H1 (cell line): ENCODE data around the gene KRTAP12-4. TPM values are rescaled to one million over a fixed set of nuclear protein-coding genes. Genes with fewer than 3 reads are reported as not detected.

Source experiments
- CTCF ChIA-PET: fragments of 300-600 bp; sonication (Branson Sonifier 250); formaldehyde crosslinking; loops from one replicate; lab custom pipeline; 2021; ENCODE audit not compliant: partially characterized antibody; lab: Charles Lee
- POLR2A ChIA-PET: fragments of 300-600 bp; sonication (Branson Sonifier 250); formaldehyde crosslinking; loops from one replicate; lab custom pipeline; 2021; ENCODE audit warnings: inconsistent platforms; ENCODE audit not compliant: partially characterized antibody; lab: Charles Lee
- DNase-seq, 2 experiments: peaks; one replicate each; pipeline versions ENCODE4 v3.0.0 to v3.0.0-alpha.2; 2010 to 2022; ENCODE audit warnings: low spot score in 2 of 2, low read depth in 1 of 2, mixed read lengths in 1 of 2
- FAIRE-seq: peaks from 2 replicates; lab custom pipeline; 2011; peaks lifted over from hg19 to GRCh38; lab: Jason Lieb, UNC
- H2AFZ ChIP-seq: 2 replicates; pipeline ENCODE4 v1.8.1; 2012; ENCODE audit warnings: low read length, inconsistent platforms
- H2AK5ac ChIP-seq: 2 replicates; pipeline ENCODE4 v1.6.1; 2013; ENCODE audit warnings: low read depth, low read length
- H2BK120ac ChIP-seq: replicated peaks from 2 replicates; pipeline ENCODE3; 2013; ENCODE audit warnings: low read depth, low read length, inconsistent platforms
- H2BK12ac ChIP-seq: 2 replicates; pipeline ENCODE4 v1.6.1; 2013; ENCODE audit warnings: low read depth, low read length
- H2BK15ac ChIP-seq: 2 replicates; pipeline ENCODE4 v1.6.1; 2013; ENCODE audit warnings: low read length
- H2BK20ac ChIP-seq: 2 replicates; pipeline ENCODE4 v1.6.1; 2013; ENCODE audit warnings: low read length
- H2BK5ac ChIP-seq: 2 replicates; pipeline ENCODE4 v1.6.1; 2013; ENCODE audit warnings: low read depth, low read length
- H3K14ac ChIP-seq: 2 replicates; pipeline ENCODE4 v1.6.1; 2013; ENCODE audit warnings: inconsistent platforms; ENCODE audit not compliant: insufficient read length
- H3K18ac ChIP-seq: 2 replicates; pipeline ENCODE4 v1.6.1; 2013; ENCODE audit warnings: low read length; ENCODE audit errors: extremely low read depth
- H3K23ac ChIP-seq: 2 replicates; pipeline ENCODE4 v1.6.1; 2013; ENCODE audit warnings: inconsistent platforms; ENCODE audit not compliant: insufficient read length
- H3K23me2 ChIP-seq: 2 replicates; pipeline ENCODE4 v1.6.1; 2013; ENCODE audit warnings: low read depth, low read length
- H3K27ac ChIP-seq: 2 replicates; pipeline ENCODE4 v1.6.1; 2011; ENCODE audit warnings: low read depth, low read length, inconsistent platforms
- H3K27me3 ChIP-seq, 4 experiments: replicated peaks in 1 of 4; 1 replicate in 1 of 4; 2 replicates in 3 of 4; pipeline versions ENCODE4 v1.6.1 to v1.8.1; 2011 to 2013; ENCODE audit warnings: low read length in 3 of 4, mild to moderate bottlenecking in 3 of 4, inconsistent platforms in 2 of 4, mixed read lengths in 2 of 4, moderate library complexity in 1 of 4; ENCODE audit not compliant: control insufficient read depth in 3 of 4, insufficient read depth in 3 of 4; ENCODE audit errors: extremely low read depth in 1 of 4
- H3K36me3 ChIP-seq, 4 experiments: 2 replicates each; pipeline versions ENCODE4 v1.6.1 to v1.8.1; 2011 to 2013; ENCODE audit warnings: mild to moderate bottlenecking in 4 of 4, low read length in 3 of 4, moderate library complexity in 2 of 4, control low read depth in 1 of 4, inconsistent platforms in 1 of 4; ENCODE audit not compliant: insufficient read depth in 4 of 4, control insufficient read depth in 2 of 4
- H3K4ac ChIP-seq: replicated peaks from 2 replicates; pipeline ENCODE3; 2013; ENCODE audit warnings: low read length, low read depth, mixed read lengths, inconsistent platforms; ENCODE audit not compliant: insufficient read length
- H3K4me1 ChIP-seq, 4 experiments: replicated peaks in 1 of 4; 1 replicate in 1 of 4; 2 replicates in 3 of 4; pipeline versions ENCODE4 v1.6.1 to v1.8.1; 2011 to 2013; ENCODE audit warnings: low read length in 3 of 4, inconsistent platforms in 2 of 4, mixed read lengths in 1 of 4; ENCODE audit not compliant: insufficient read depth in 4 of 4, control insufficient read depth in 3 of 4
- H3K4me2 ChIP-seq, 2 experiments: 2 replicates each; pipeline versions ENCODE4 v1.6.1 to v1.8.1; 2011 to 2013; ENCODE audit warnings: low read depth in 2 of 2, low read length in 2 of 2, control low read depth in 1 of 2, inconsistent platforms in 1 of 2, mild to moderate bottlenecking in 1 of 2; ENCODE audit not compliant: insufficient read depth in 1 of 2
- H3K4me3 ChIP-seq, 4 experiments: fragments of 200-600, 300-600 bp in 1 of 4; sonication (generic), shearing (Covaris generic), sonication (Bioruptor Twin) in 1 of 4; 2 replicates each; pipeline versions ENCODE4 v1.5.1 to v1.8.1; 2011 to 2016; ENCODE audit warnings: low read length in 4 of 4, low read depth in 3 of 4, control low read depth in 2 of 4, inconsistent platforms in 2 of 4, mild to moderate bottlenecking in 2 of 4, mixed read lengths in 1 of 4, moderate library complexity in 1 of 4; ENCODE audit not compliant: insufficient read depth in 2 of 4; ENCODE audit errors: extremely low read depth in 1 of 4
- H3K56ac ChIP-seq: replicated peaks from 2 replicates; pipeline ENCODE3; 2013; ENCODE audit warnings: low read depth, mild to moderate bottlenecking, mixed read lengths, low read length, inconsistent platforms; ENCODE audit not compliant: insufficient read length
- H3K79me1 ChIP-seq: 2 replicates; pipeline ENCODE4 v1.6.1; 2013; ENCODE audit warnings: low read depth, low read length, control low read depth
- H3K79me2 ChIP-seq, 2 experiments: 2 replicates each; pipeline versions ENCODE4 v1.6.1 to v1.8.1; 2012 to 2013; ENCODE audit warnings: low read length in 2 of 2, mild to moderate bottlenecking in 2 of 2, inconsistent platforms in 1 of 2; ENCODE audit not compliant: insufficient read depth in 2 of 2, control insufficient read depth in 1 of 2
- H3K9ac ChIP-seq, 4 experiments: replicated peaks in 1 of 4; 1 replicate in 1 of 4; 2 replicates in 3 of 4; pipeline versions ENCODE4 v1.6.1 to v1.8.1; 2011 to 2013; ENCODE audit warnings: low read depth in 3 of 4, low read length in 3 of 4, control low read depth in 2 of 4, mild to moderate bottlenecking in 2 of 4, moderate library complexity in 2 of 4, inconsistent platforms in 1 of 4; ENCODE audit errors: extremely low read depth in 1 of 4
- H3K9me3 ChIP-seq, 2 experiments: 2 replicates each; pipeline versions ENCODE4 v1.6.1 to v1.8.1; 2012 to 2013; ENCODE audit warnings: mild to moderate bottlenecking in 2 of 2, moderate library complexity in 2 of 2, control low read depth in 1 of 2, inconsistent platforms in 1 of 2, low read depth in 1 of 2, low read length in 1 of 2, mixed read lengths in 1 of 2; ENCODE audit not compliant: insufficient read depth in 2 of 2
- H4K20me1 ChIP-seq, 2 experiments: replicated peaks in 1 of 2; 2 replicates each; pipeline versions ENCODE3 to v1.8.1; 2011 to 2013; ENCODE audit warnings: inconsistent platforms in 2 of 2, low read length in 2 of 2, mild to moderate bottlenecking in 1 of 2; ENCODE audit not compliant: insufficient read depth in 2 of 2, control insufficient read depth in 1 of 2
- H4K5ac ChIP-seq: 2 replicates; pipeline ENCODE4 v1.6.1; 2013; ENCODE audit warnings: low read length, low read depth, mixed read lengths, inconsistent platforms; ENCODE audit not compliant: insufficient read length
- H4K8ac ChIP-seq: 2 replicates; pipeline ENCODE4 v1.8.0; 2013; ENCODE audit warnings: mild to moderate bottlenecking, moderate library complexity, low read length, inconsistent platforms; ENCODE audit not compliant: insufficient read depth; ENCODE audit errors: extremely low read depth
- H4K91ac ChIP-seq: replicated peaks from 2 replicates; pipeline ENCODE3; 2013; ENCODE audit warnings: low read length, mixed read lengths, inconsistent platforms; ENCODE audit not compliant: insufficient read length
- ASH2L ChIP-seq: fragments of 200-600, 300-600 bp; sonication (generic); IDR thresholded peaks from one replicate; pipeline ENCODE4 v1.7.1; 2017; ENCODE audit warnings: low read length
- BCL11A ChIP-seq, 2 experiments: IDR thresholded peaks; one replicate each; pipeline ENCODE4 v1.6.1; 2011; ENCODE audit warnings: low read depth in 2 of 2, low read length in 2 of 2, mild to moderate bottlenecking in 2 of 2
- GABPA ChIP-seq: IDR thresholded peaks from 2 replicates; pipeline ENCODE4 v1.6.1; 2011; ENCODE audit warnings: mild to moderate bottlenecking, low read length, moderate library complexity, borderline replicate concordance; ENCODE audit not compliant: insufficient read depth
- KDM4A ChIP-seq: IDR thresholded peaks from one replicate; pipeline ENCODE4 v1.7.1; 2012; ENCODE audit warnings: low read depth, mild to moderate bottlenecking, moderate library complexity, low read length, inconsistent platforms; ENCODE audit not compliant: severe bottlenecking
- MAFK ChIP-seq: IDR thresholded peaks from 2 replicates; pipeline ENCODE4 v1.6.1; 2012; ENCODE audit warnings: low read depth, mild to moderate bottlenecking, improper control_type of control experiment, low read length
- POLR2AphosphoS5 ChIP-seq: IDR thresholded peaks from 2 replicates; pipeline ENCODE4 v1.6.1; 2011; ENCODE audit warnings: low read depth, low read length
- POU5F1 ChIP-seq: IDR thresholded peaks from 2 replicates; pipeline ENCODE4 v1.6.1; 2011; ENCODE audit warnings: low read depth, mild to moderate bottlenecking, low read length, moderate library complexity
- RAD21 ChIP-seq, 2 experiments: IDR thresholded peaks in 1 of 2; conservative IDR thresholded peaks in 1 of 2; 2 replicates each; pipeline ENCODE4 v1.6.1; 2011; ENCODE audit warnings: low read depth in 2 of 2, low read length in 2 of 2, improper control_type of control experiment in 1 of 2, inconsistent platforms in 1 of 2, mild to moderate bottlenecking in 1 of 2, moderate library complexity in 1 of 2
- RBBP5 ChIP-seq: IDR thresholded peaks from 2 replicates; pipeline ENCODE4 v1.7.1; 2012; ENCODE audit warnings: low read depth, mild to moderate bottlenecking, inconsistent platforms, low read length, moderate library complexity, borderline replicate concordance
- SAP30 ChIP-seq: fragments of 300-600 bp; sonication (generic); IDR thresholded peaks from 2 replicates; pipeline ENCODE4 v1.7.1; 2012; ENCODE audit warnings: low read length, moderate library complexity, mild to moderate bottlenecking, inconsistent platforms; ENCODE audit not compliant: insufficient read depth, insufficient replicate concordance
- SIN3A ChIP-seq, 2 experiments: IDR thresholded peaks in 1 of 2; conservative IDR thresholded peaks in 1 of 2; 2 replicates each; pipeline ENCODE4 v1.6.1; 2011 to 2012; ENCODE audit warnings: low read length in 2 of 2, improper control_type of control experiment in 1 of 2, low read depth in 1 of 2, mild to moderate bottlenecking in 1 of 2
- SRF ChIP-seq: IDR thresholded peaks from 2 replicates; pipeline ENCODE4 v1.6.1; 2011; ENCODE audit warnings: mild to moderate bottlenecking, low read depth, low read length, moderate library complexity
- WGBS, 2 experiments: shearing (Covaris generic) in 1 of 2; methylation state at CpG; one replicate each; pipeline versions ENCODE4 v1.1.6 to v1.1.7; 2013 to 2015; ENCODE audit warnings: low lambda C conversion rate in 2 of 2, mixed read lengths in 2 of 2, inconsistent platforms in 1 of 2, low coverage in 1 of 2, missing lambda C conversion rate in 1 of 2; ENCODE audit not compliant: insufficient replicate concordance in 2 of 2, insufficient coverage in 1 of 2, insufficient read length in 1 of 2; ENCODE audit errors: extremely low coverage in 1 of 2, missing lambda C conversion rate in 1 of 2; 5-methylcytosine and 5-hydroxymethylcytosine counted together
- polyA plus RNA-seq, 7 experiments: library from polyadenylated mRNA; depleted of rRNA in 3 of 7; stranded (reverse) in 5 of 7; unstranded in 2 of 7; fragments of >200 nt in 5 of 7; fragments of 200-250 nt in 2 of 7; gene quantifications; 1 replicate in 5 of 7; 2 replicates in 1 of 7; 4 replicates in 1 of 7; pipeline versions ENCODE4 v1.2.1 to v1.2.3, GENCODE V29; 2011 to 2013; ENCODE audit warnings: missing spikeins in 2 of 7, mixed read lengths in 2 of 7
- total RNA-seq: library from RNA; stranded (reverse); fragmentation: NEBNext Ultra II Directional; extraction: Animal tissue kit (Norgen Biotek cat#: 25700); gene quantifications from 2 replicates; pipeline ENCODE4 v1.2.1, GENCODE V29; 2021

The KRTAP12-4 gene
- total and polyA plus RNA-seq, 2 of the 8 experiments (the other 6 are each of a cell fraction or from before 2014, with no cell fraction given) = not detected

DNA sequence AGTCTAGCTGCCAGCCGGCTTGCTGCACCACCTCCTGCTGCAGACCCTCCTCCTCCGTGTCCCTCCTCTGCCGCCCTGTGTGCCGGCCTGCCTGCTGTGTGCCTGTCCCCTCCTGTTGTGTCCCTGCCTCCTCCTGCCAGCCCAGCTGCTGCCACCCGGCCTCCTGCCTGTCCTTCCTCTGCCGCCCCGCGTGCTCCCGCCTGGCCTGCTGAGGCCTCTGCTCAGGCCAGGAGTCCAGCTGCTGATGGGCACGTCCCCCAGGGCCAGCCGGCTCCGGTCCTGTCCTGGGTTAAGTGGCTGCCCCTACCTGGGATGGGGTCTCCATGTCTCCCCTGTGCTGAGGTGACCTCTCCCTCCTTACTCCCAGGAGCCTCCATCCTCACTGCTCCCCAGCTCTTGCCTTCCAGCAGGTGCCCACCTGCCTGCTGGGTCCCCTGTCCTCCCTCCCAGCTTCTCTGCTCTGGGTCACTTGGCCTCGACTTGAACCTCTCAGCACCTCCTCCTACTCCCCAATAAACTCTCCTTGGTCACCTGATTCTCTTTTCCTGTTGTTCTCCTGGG lies 41.7 kb downstream of the KRTAP12-4 start:
- FAIRE-seq = no peak
- WGBS, 2 experiments = 93% methylated on average over 13 of the region's 13 CpGs; no CpG with 5 or more reads in 1 of the 2 experiments
- POLR2A ChIA-PET = no interaction called here
- TF ChIP-seq SAP30 (no peak), MAFK (no peak), RBBP5 (no peak), POU5F1 (no peak), RAD21 (IDR thresholded peaks at IDR 0.05 in 1 of 2, conservative IDR thresholded peaks at IDR 0.05 in 1 of 2; ENCODE audit: low read depth in 2 of 2, low read length in 2 of 2) (no peak), SIN3A (conservative IDR thresholded peaks at IDR 0.05 in 1 of 2, IDR thresholded peaks at IDR 0.05 in 1 of 2; ENCODE audit: low read depth in 1 of 2, low read length in 2 of 2) (no peak), POLR2AphosphoS5 (no peak), SRF (no peak), BCL11A (IDR thresholded peaks at IDR 0.05; ENCODE audit: low read depth in 2 of 2, low read length in 2 of 2) (no peak), GABPA (no peak), ASH2L (no peak), KDM4A (no peak)

More for the DNA sequence above, 41.7 kb downstream of the KRTAP12-4 start:
- H3K4me3 ChIP-seq = no peak overlapping the region
- H3K4me1 ChIP-seq = peaks cover 0 to 6% (median 2%) of the 10 kb centered on the region in 4 experiments; a peak in 4 of 7 replicates
- no peak overlapping the region for H2BK20ac ChIP-seq
- no peaks in the 10 kb centered on the region for H3K23me2 ChIP-seq
- peak in 1 of 2 experiments; percentile 38 for DNase-seq
- H3K27ac ChIP-seq = no peak overlapping the region
- no peak overlapping the region for H3K4me2 ChIP-seq
- H3K9me3 ChIP-seq = peaks cover 19 to 22% of the 10 kb centered on the region in 2 experiments
- H2AFZ ChIP-seq = no peak overlapping the region
- H3K79me2 ChIP-seq = no peaks in the 10 kb centered on the region
- H2BK15ac ChIP-seq = 0 out of 2 replicates have a peak overlapping the region, but pooled peaks have one; percentile 53
- H2AK5ac ChIP-seq = no peak overlapping the region
- H2BK12ac ChIP-seq = 0 out of 2 replicates have a peak overlapping the region, but pooled peaks have one; percentile 50
- no peak overlapping the region for H4K5ac ChIP-seq
- no peak overlapping the region for H3K23ac ChIP-seq
- H3K9ac ChIP-seq = no peak overlapping the region
- no peaks in the 10 kb centered on the region for H3K79me1 ChIP-seq
- H3K4ac ChIP-seq = no peak overlapping the region
- no peak overlapping the region for H4K8ac ChIP-seq
- H3K14ac ChIP-seq = no peak overlapping the region
- no peak overlapping the region for H3K56ac ChIP-seq
- no peaks in the 10 kb centered on the region for H3K27me3 ChIP-seq
- CTCF ChIA-PET = no interaction called here
- H3K36me3 ChIP-seq = no peaks in the 10 kb centered on the region
- H4K20me1 ChIP-seq = peaks cover 0 to 1% of the 10 kb centered on the region in 2 experiments
- no peak overlapping the region for H4K91ac ChIP-seq
- H2BK120ac ChIP-seq = no peak overlapping the region
- H3K18ac ChIP-seq = no peak overlapping the region
- H2BK5ac ChIP-seq = no peak overlapping the region
